ENCODE measurements around the gene BEND3. TPM values are rescaled to one million over a fixed set of nuclear protein-coding genes. Genes with fewer than 3 reads are reported as not detected.

BEND3 gene
- total RNA-seq, 3 donors from 2014 or later, result 8.9 to 12.0 (median 11.1) TPM

Other genes starting within 250 kb of the BEND3 start
- 1 to 10 TPM; 1.7 to 2.3 (median 1.7) TPM for gene CD24, start 140.8 kb downstream of the BEND3 start, total RNA-seq
- gene MTRES1, start 87.3 kb downstream of the BEND3 start, total RNA-seq, result 10 to 100 TPM; 15.4 to 17.1 (median 15.9) TPM

All from activated T-cell treated with anti-CD3 and anti-CD28 coated beads, Interleukin-2, amount 50 U/mL, for 4 hours (primary cell).